Panc1 (cell line): ENCODE results near the gene ZNF287. TPM values are rescaled to one million over a fixed set of nuclear protein-coding genes. Genes with fewer than 3 reads are reported as not detected.

Experiments used
- ATAC-seq: fragments of 200-7000 bp; cut with Tn5 transposase; 2 replicates; pipeline ENCODE4 v1.9.1; 2020; ENCODE audit warnings: mild to moderate bottlenecking, moderate library complexity
- BruUV-seq: library from RNA; stranded (reverse); fragments of 400-500 nt; replicated peaks from 2 replicates; lab custom pipeline; 2021; lab: Mats Ljungman, UMichigan
- CTCF ChIA-PET: fragments of 300-600 bp; sonication (Branson Sonifier 250); formaldehyde crosslinking; loops from one replicate; lab custom pipeline; 2022; ENCODE audit warnings: antibody characterized with exemption; lab: Charles Lee
- POLR2A ChIA-PET: fragments of 300-600 bp; sonication (Branson Sonifier 250); formaldehyde crosslinking; loops from one replicate; lab custom pipeline; 2022; ENCODE audit warnings: antibody characterized with exemption; lab: Charles Lee
- DNase-seq: peaks from one replicate; pipeline ENCODE4 v3.0.0-alpha.2; 2010; ENCODE audit warnings: low read depth, low spot score
- H3K27ac ChIP-seq: 2 replicates; pipeline ENCODE4 v1.5.1; 2011; ENCODE audit warnings: mild to moderate bottlenecking, low read length, inconsistent platforms
- H3K27me3 ChIP-seq: fragments of 200-500 bp; sonication (Bioruptor generic); 2 replicates; pipeline ENCODE4 v1.6.0; 2014; ENCODE audit warnings: low read length, inconsistent platforms; ENCODE audit not compliant: control insufficient read depth, insufficient read depth
- H3K36me3 ChIP-seq: fragments of 200-500 bp; sonication (Bioruptor generic); 2 replicates; pipeline ENCODE4 v1.5.1; 2014; ENCODE audit warnings: inconsistent platforms, mild to moderate bottlenecking, low read length, moderate library complexity; ENCODE audit not compliant: control insufficient read depth, insufficient read depth
- H3K4me1 ChIP-seq: 2 replicates; pipeline ENCODE4 v1.5.1; 2011; ENCODE audit warnings: inconsistent platforms, mild to moderate bottlenecking, low read length, moderate library complexity; ENCODE audit not compliant: control insufficient read depth, insufficient read depth
- H3K4me3 ChIP-seq, 2 experiments: 2 replicates each; pipeline ENCODE4 v1.5.1; 2011 to 2012; ENCODE audit warnings: low read depth in 2 of 2, low read length in 2 of 2, mild to moderate bottlenecking in 2 of 2, inconsistent platforms in 1 of 2, moderate library complexity in 1 of 2
- H3K9me3 ChIP-seq: fragments of 200-500 bp; sonication (Bioruptor generic); 2 replicates; pipeline ENCODE4 v1.5.1; 2014; ENCODE audit warnings: low read depth, mild to moderate bottlenecking, inconsistent platforms, low read length, moderate library complexity; ENCODE audit not compliant: control insufficient read depth, insufficient read depth
- POLR2AphosphoS5 ChIP-seq: IDR thresholded peaks from 2 replicates; pipeline ENCODE4 v1.6.1; 2012; ENCODE audit warnings: mild to moderate bottlenecking, low read depth, low read length, moderate library complexity
- REST ChIP-seq, 2 experiments: IDR thresholded peaks; 2 replicates each; pipeline ENCODE4 v1.6.1; 2011 to 2012; ENCODE audit warnings: low read depth in 2 of 2, control low read depth in 1 of 2, low read length in 1 of 2, mild to moderate bottlenecking in 1 of 2, moderate library complexity in 1 of 2; ENCODE audit not compliant: insufficient read depth in 1 of 2
- SIN3A ChIP-seq: IDR thresholded peaks from 2 replicates; pipeline ENCODE4 v1.6.1; 2012; ENCODE audit warnings: low read depth, mild to moderate bottlenecking, low read length, moderate library complexity, borderline replicate concordance; ENCODE audit not compliant: insufficient read depth
- TCF7L2 ChIP-seq: IDR thresholded peaks from 2 replicates; pipeline ENCODE4 v1.6.1; 2011; ENCODE audit warnings: mild to moderate bottlenecking, low read depth, low read length, inconsistent platforms
- in situ Hi-C: cut with HindIII; loops from 2 replicates; pipeline ENCODE4 v1.10.0; 2016; ENCODE audit warnings: low sequenced_read_pairs, low pct_unique_long_range_greater_than_20kb
- intact Hi-C: fragments of 100-400 bp; cut with micrococcal nuclease; formaldehyde crosslinking; loops from one replicate; pipeline ENCODE4 v1.10.0; 2022; ENCODE audit not compliant: unreplicated experiment
- total RNA-seq: library from RNA; stranded (reverse); gene quantifications from one replicate; pipeline ENCODE4 v1.2.1, GENCODE V29; 2021; ENCODE audit not compliant: unreplicated experiment
- TF ChIP-seq, protein P1 (sequence below): fragments of 450-650 bp; IDR thresholded peaks from 2 replicates; pipeline ENCODE4 v1.5.1; 2017; ENCODE audit warnings: mild to moderate bottlenecking

The ZNF287 gene
- total RNA-seq, 1 experiment from 2014 or later = 12.3 TPM

DNA sequence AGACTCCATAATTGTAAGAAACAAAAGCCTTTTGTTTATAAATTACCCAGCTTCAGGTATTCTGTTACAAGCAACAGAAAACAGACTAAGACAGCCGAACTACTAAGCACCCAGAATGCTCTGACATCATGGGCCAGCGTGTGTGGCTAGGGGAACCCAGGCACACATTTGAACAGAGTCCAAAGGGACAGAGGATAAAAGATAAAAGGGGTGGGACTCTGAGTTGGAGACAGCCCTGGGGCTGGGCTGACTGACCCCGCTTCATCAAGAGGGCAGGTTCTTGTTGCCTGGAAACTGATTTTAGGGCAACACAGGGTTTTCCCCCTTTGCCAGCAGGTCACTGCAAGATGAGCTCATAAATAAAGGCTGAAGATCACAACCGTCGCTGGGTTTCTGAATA, 30.5 kb upstream of the ZNF287 start:
- TF ChIP-seq TCF7L2 = no peak
- no peak for TF ChIP-seq SIN3A
- no TSS peak for BruUV-seq
- H3K4me1 ChIP-seq = no peaks in the 10 kb centered on the region
- no peak overlapping the region for H3K4me3 ChIP-seq
- in situ Hi-C loops = no loop called here
- H3K9me3 ChIP-seq = 0 out of 2 replicates have a peak, but pooled peaks cover 4% of the 10 kb centered on the region
- intact Hi-C loops = no loop called here
- H3K27ac ChIP-seq = no peak overlapping the region
- no peaks in the 10 kb centered on the region for H3K36me3 ChIP-seq
- DNase-seq = no peak
- ChIA-PET POLR2A (no interaction called here), CTCF (no interaction called here)
- H3K27me3 ChIP-seq = no peaks in the 10 kb centered on the region
- ATAC-seq = no peak

DNA sequence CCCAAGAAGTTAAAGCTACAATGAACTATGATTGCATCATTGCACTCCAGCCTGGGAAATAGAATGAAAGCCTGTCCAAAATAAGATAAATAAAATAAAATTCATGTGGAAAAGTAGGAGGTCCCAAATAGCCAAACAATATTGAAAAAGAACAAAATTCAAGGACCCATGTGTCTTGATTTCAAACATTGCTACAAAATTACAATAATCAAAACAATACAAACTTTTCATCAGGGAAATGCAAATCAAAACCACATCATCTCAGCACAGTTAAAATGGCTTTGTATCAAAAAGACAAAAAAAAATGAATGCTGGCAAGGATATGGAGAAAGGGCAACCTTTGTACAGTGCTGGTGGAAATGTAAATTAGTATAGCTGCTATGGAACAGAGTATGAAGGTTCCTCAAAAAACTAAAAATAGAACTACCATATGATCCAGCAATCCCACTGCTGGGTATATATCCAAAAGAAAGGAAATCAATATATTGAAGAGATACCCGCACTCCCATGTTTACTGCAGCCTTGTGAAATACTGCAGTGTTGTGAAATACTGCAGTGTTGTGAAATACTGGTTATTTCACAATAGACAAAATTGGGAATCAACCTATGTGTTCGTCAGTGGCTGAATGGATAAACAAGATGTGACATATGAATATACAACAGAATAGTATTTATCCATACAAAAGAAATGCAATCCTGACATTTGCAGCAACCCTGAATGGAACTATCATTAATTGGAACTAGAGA, 24.5 kb upstream of the ZNF287 start:
- H3K4me1 ChIP-seq = no peaks in the 10 kb centered on the region
- no peaks in the 10 kb centered on the region for H3K27me3 ChIP-seq
- BruUV-seq = no TSS peak
- CTCF ChIA-PET = no interaction called here
- TF ChIP-seq, protein P1, sequence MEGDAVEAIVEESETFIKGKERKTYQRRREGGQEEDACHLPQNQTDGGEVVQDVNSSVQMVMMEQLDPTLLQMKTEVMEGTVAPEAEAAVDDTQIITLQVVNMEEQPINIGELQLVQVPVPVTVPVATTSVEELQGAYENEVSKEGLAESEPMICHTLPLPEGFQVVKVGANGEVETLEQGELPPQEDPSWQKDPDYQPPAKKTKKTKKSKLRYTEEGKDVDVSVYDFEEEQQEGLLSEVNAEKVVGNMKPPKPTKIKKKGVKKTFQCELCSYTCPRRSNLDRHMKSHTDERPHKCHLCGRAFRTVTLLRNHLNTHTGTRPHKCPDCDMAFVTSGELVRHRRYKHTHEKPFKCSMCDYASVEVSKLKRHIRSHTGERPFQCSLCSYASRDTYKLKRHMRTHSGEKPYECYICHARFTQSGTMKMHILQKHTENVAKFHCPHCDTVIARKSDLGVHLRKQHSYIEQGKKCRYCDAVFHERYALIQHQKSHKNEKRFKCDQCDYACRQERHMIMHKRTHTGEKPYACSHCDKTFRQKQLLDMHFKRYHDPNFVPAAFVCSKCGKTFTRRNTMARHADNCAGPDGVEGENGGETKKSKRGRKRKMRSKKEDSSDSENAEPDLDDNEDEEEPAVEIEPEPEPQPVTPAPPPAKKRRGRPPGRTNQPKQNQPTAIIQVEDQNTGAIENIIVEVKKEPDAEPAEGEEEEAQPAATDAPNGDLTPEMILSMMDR = no peak
- TF ChIP-seq REST (IDR thresholded peaks at IDR 0.05; ENCODE audit: insufficient read depth in 1 of 2, low read depth in 2 of 2, low read length in 1 of 2) = no peak
- no peak for TF ChIP-seq POLR2AphosphoS5
- no peak for TF ChIP-seq TCF7L2
- no peak for TF ChIP-seq SIN3A
- no peak overlapping the region for H3K4me3 ChIP-seq
- no peak for ATAC-seq
- H3K27ac ChIP-seq = no peak overlapping the region
- no peak for DNase-seq
- POLR2A ChIA-PET = no interaction called here
- no peaks in the 10 kb centered on the region for H3K36me3 ChIP-seq
- intact Hi-C loops = no loop called here
- in situ Hi-C loops = no loop called here
- H3K9me3 ChIP-seq = no peaks in the 10 kb centered on the region
